HepG2 (cell line): ENCODE measurements around the gene KANSL1. TPM values are rescaled to one million over a fixed set of nuclear protein-coding genes. Genes with fewer than 3 reads are reported as not detected.

Experiments
- HMG20B ChIP-seq: conservative IDR thresholded peaks from 2 replicates; pipeline ENCODE4 v1.6.1; 2016; ENCODE audit warnings: missing genetic modification reagents, missing compliant biosample characterization
- MBD4 ChIP-seq: IDR thresholded peaks from 2 replicates; pipeline ENCODE4 v1.6.1; 2012; ENCODE audit warnings: low read length, inconsistent platforms, borderline replicate concordance
- MED1 ChIP-seq: sonication (generic); formaldehyde crosslinking; IDR thresholded peaks from 2 replicates; pipeline ENCODE4 v1.4.0; 2020; ENCODE audit warnings: missing genetic modification reagents
- MED8 ChIP-seq: sonication (generic); formaldehyde crosslinking; IDR thresholded peaks from 2 replicates; pipeline ENCODE4 v1.8.1; 2023; ENCODE audit warnings: mild to moderate bottlenecking, missing genetic modification reagents; ENCODE audit not compliant: insufficient replicate concordance
- MIER2 ChIP-seq: IDR thresholded peaks from 2 replicates; pipeline ENCODE4 v1.6.1; 2016; ENCODE audit warnings: missing biosample characterization, missing genetic modification reagents
- NFYC ChIP-seq: IDR thresholded peaks from 2 replicates; pipeline ENCODE4 v1.6.1; 2016; ENCODE audit warnings: missing genetic modification reagents, missing compliant biosample characterization
- RNF219 ChIP-seq: sonication (generic); formaldehyde crosslinking; IDR thresholded peaks from 2 replicates; pipeline ENCODE4 v1.5.0; 2020; ENCODE audit warnings: mild to moderate bottlenecking, missing genetic modification reagents
- SP140L ChIP-seq: sonication (generic); formaldehyde crosslinking; IDR thresholded peaks from 2 replicates; pipeline ENCODE4 v1.4.0; 2020; ENCODE audit warnings: missing genetic modification reagents, borderline replicate concordance
- TAF15 ChIP-seq: fragments of 200-400 bp; formaldehyde crosslinking; IDR thresholded peaks from one replicate; pipeline ENCODE4 v1.6.1; 2018; ENCODE audit warnings: mild to moderate bottlenecking, low read depth, low read length; ENCODE audit not compliant: poor library complexity, severe bottlenecking
- TOPORS ChIP-seq: sonication (generic); formaldehyde crosslinking; IDR thresholded peaks from 2 replicates; pipeline ENCODE4 v1.8.0; 2023; ENCODE audit warnings: mild to moderate bottlenecking, missing genetic modification reagents
- ZBTB10 ChIP-seq: sonication (generic); formaldehyde crosslinking; IDR thresholded peaks from 2 replicates; pipeline ENCODE4 v1.4.0; 2020; ENCODE audit warnings: missing genetic modification reagents, borderline replicate concordance
- ZBTB46 ChIP-seq: sonication (generic); formaldehyde crosslinking; IDR thresholded peaks from 2 replicates; pipeline ENCODE4 v1.4.0; 2020; ENCODE audit warnings: mild to moderate bottlenecking, missing genetic modification reagents, borderline replicate concordance
- ZFP36L2 ChIP-seq: sonication (generic); formaldehyde crosslinking; IDR thresholded peaks from 2 replicates; pipeline ENCODE4 v1.4.0; 2020; ENCODE audit warnings: missing genetic modification reagents
- ZNF17 ChIP-seq: sonication (generic); formaldehyde crosslinking; IDR thresholded peaks from 2 replicates; pipeline ENCODE4 v1.5.0; 2020; ENCODE audit warnings: mild to moderate bottlenecking, missing genetic modification reagents
- ZNF205 ChIP-seq: IDR thresholded peaks from 2 replicates; pipeline ENCODE4 v1.6.1; 2018; ENCODE audit warnings: missing biosample characterization, missing genetic modification reagents
- ZNF253 ChIP-seq: sonication (generic); formaldehyde crosslinking; IDR thresholded peaks from 2 replicates; pipeline ENCODE4 v1.8.0; 2022; ENCODE audit warnings: mild to moderate bottlenecking, missing genetic modification reagents, borderline replicate concordance
- ZNF350 ChIP-seq: sonication (generic); formaldehyde crosslinking; IDR thresholded peaks from 2 replicates; pipeline ENCODE4 v1.4.0; 2020; ENCODE audit warnings: mild to moderate bottlenecking, low read depth, missing genetic modification reagents, borderline replicate concordance
- ZNF382 ChIP-seq: sonication (generic); formaldehyde crosslinking; IDR thresholded peaks from 2 replicates; pipeline ENCODE4 v1.5.0; 2020; ENCODE audit warnings: missing genetic modification reagents, mild to moderate bottlenecking, borderline replicate concordance
- ZNF580 ChIP-seq: IDR thresholded peaks from 2 replicates; pipeline ENCODE4 v1.6.1; 2016; ENCODE audit warnings: low read depth, borderline replicate concordance
- ZNF710 ChIP-seq: sonication (generic); formaldehyde crosslinking; IDR thresholded peaks from 2 replicates; pipeline ENCODE4 v1.5.0; 2020; ENCODE audit warnings: mild to moderate bottlenecking, missing genetic modification reagents, borderline replicate concordance
- polyA plus RNA-seq, 8 experiments: library from polyadenylated mRNA; depleted of rRNA in 3 of 8; stranded (reverse) in 7 of 8; unstranded in 1 of 8; fragments of >200 nt; fragmentation: Illumina TruSeq in 4 of 8; extraction: Trizol in 4 of 8; gene quantifications; 2 replicates each; pipeline versions ENCODE4 v1.2.1 to v1.2.3, GENCODE V29; 2011 to 2016; ENCODE audit warnings: low read depth in 4 of 8, missing spikeins in 1 of 8, mixed read lengths in 1 of 8; ENCODE audit not compliant: insufficient read depth in 1 of 8
- total RNA-seq, 5 experiments: library from RNA; depleted of rRNA; stranded (reverse); fragments of >200 nt; fragmentation: Illumina TruSeq; extraction: Trizol; gene quantifications; 2 replicates each; pipeline ENCODE4 v1.2.3, GENCODE V29; 2016; ENCODE audit warnings: low read depth in 1 of 5

The KANSL1 gene
- total and polyA plus RNA-seq, 2 of the 13 experiments (the other 11 are each of a cell fraction or from before 2014, with no cell fraction given), result 24.0 to 59.6 TPM

GRCh38 chr17:46193626-46194392, 580 bp upstream of the KANSL1 start (continued):
- TF ChIP-seq MIER2 (no peak), ZBTB46 (CRISPR knock-in tag) (no peak), ZFP36L2 (no peak; the same call in none of the 2 replicates), ZNF17 (CRISPR knock-in tag) (no peak), TOPORS (peak; percentile 60; the same call in 1 of the 2 replicates), ZNF253 (peak; percentile 97), NFYC (CRISPR knock-in tag) (no peak), ZNF205 (CRISPR knock-in tag) (no peak; the same call in 1 of the 2 replicates), SP140L (CRISPR knock-in tag) (no peak), ZNF382 (CRISPR knock-in tag) (no peak), TAF15 (no peak), ZBTB10 (CRISPR knock-in tag) (no peak), MED8 (CRISPR knock-in tag) (peak; percentile 54), ZNF710 (CRISPR knock-in tag) (peak; percentile 40), ZNF580 (0 out of 2 replicates have a peak, but pooled peaks have one; percentile 36), HMG20B (CRISPR knock-in tag) (no peak), RNF219 (no peak), ZNF350 (CRISPR knock-in tag) (peak; percentile 89; the same call in 1 of the 2 replicates), MBD4 (no peak), MED1 (CRISPR knock-in tag) (peak; percentile 75)
